Stimulated activated CD8-positive, alpha-beta memory T cell treated with anti-CD3 and anti-CD28 coated beads, Interleukin-4, amount 100 ng/mL, for 4 hours (primary cell): ENCODE measurements around the gene NALCN.

Experiments
- DNase-seq, 2 donors: peaks; one replicate each; pipeline ENCODE4 v3.0.0-alpha.2; 2020; ENCODE audit warnings: low read depth in 2 of 2, low spot score in 1 of 2

Gene NALCN

GRCh38 chr13:101211261-101211660 is 205.0 kb downstream of the NALCN start:
- no peak for DNase-seq

- DNase-seq = no peak
Observed at GRCh38 chr13:101210774-101211173, 205.5 kb downstream of the NALCN start.

GRCh38 chr13:101209206-101209893 is 207.0 kb downstream of the NALCN start:
- no peak for DNase-seq

GRCh38 chr13:101205408-101205807 is 210.9 kb downstream of the NALCN start:
- no peak for DNase-seq

- no peak for DNase-seq
Observed at GRCh38 chr13:101204270-101205020, 211.9 kb downstream of the NALCN start.

GRCh38 chr13:101202590-101202989 is 213.7 kb downstream of the NALCN start:
- DNase-seq = no peak

GRCh38 chr13:101190976-101191375 is 225.3 kb downstream of the NALCN start:
- DNase-seq = no peak

- no peak for DNase-seq
Observed at GRCh38 chr13:101190337-101190736, 226.0 kb downstream of the NALCN start.

GRCh38 chr13:101185606-101186005 is 230.7 kb downstream of the NALCN start:
- no peak for DNase-seq

- DNase-seq = no peak
Observed at GRCh38 chr13:101181076-101181685, 235.1 kb downstream of the NALCN start.

GRCh38 chr13:101179021-101179420 is 237.3 kb downstream of the NALCN start:
- DNase-seq = no peak

GRCh38 chr13:101178406-101178805 is 237.9 kb downstream of the NALCN start:
- DNase-seq = no peak

- DNase-seq = no peak
Observed at GRCh38 chr13:101170306-101170705, 246.0 kb downstream of the NALCN start.

- DNase-seq = no peak
Observed at GRCh38 chr13:101157261-101157660, 259.0 kb downstream of the NALCN start.

GRCh38 chr13:101155920-101156319 is 260.4 kb downstream of the NALCN start:
- DNase-seq = no peak

GRCh38 chr13:101152184-101152583 is 264.1 kb downstream of the NALCN start:
- DNase-seq = no peak

GRCh38 chr13:101150998-101151397 is 265.3 kb downstream of the NALCN start:
- no peak for DNase-seq

- no peak for DNase-seq
Observed at GRCh38 chr13:101149735-101150384, 266.4 kb downstream of the NALCN start.

GRCh38 chr13:101146101-101146898 is 270.0 kb downstream of the NALCN start:
- DNase-seq = no peak

- DNase-seq = no peak
Observed at GRCh38 chr13:101144808-101145419, 271.4 kb downstream of the NALCN start.
